GM18868 (cell line): ENCODE results near the gene CAP2.
"Not testable (repeated sequence)": the region's sequence is repeated elsewhere in the genome, so short reads cannot be mapped to it uniquely, and the experiment has no call there.

Source experiments
- ATAC-seq: cut with Tn5 transposase; IDR thresholded peaks from one replicate; pipeline ENCODE4 v1.9.1; 2021; ENCODE audit warnings: mild to moderate bottlenecking, moderate library complexity; ENCODE audit not compliant: unreplicated experiment

The CAP2 gene

GRCh38 chr6:17565399-17565798, 172.0 kb downstream of the CAP2 start:
- no peak for ATAC-seq

DNA sequence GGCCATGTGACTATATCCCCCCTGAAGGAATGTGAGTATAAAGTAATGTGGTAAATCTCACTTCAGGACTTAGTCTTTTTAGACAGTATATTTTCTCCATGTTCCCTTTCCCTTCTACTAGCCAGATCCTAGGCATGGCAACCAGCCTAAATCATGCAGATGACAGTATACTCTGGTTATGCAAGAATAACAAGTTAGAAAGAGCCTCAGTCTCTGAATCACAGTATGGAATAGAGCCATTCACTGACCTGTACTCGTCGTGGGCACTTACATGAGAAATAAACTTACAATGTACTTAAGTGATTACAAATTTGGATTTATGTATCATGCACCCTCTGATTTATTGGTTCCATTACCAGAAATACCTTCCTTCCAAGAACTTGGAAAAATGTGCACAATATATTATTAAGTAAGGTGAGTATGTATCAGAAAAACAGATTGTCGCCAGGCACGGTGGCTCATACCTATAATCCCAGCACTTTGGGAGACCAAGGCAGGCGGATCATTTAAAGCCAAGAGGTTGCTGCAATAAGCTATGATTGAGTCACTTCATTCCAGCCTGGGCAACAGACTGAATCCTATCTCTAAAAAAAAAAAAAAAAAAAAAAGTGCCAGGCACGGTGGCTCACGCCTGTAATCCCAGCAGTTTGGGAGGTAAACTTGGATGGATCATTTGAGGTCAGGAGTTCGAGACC, 181.6 kb downstream of the CAP2 start:
- no peak for ATAC-seq

DNA sequence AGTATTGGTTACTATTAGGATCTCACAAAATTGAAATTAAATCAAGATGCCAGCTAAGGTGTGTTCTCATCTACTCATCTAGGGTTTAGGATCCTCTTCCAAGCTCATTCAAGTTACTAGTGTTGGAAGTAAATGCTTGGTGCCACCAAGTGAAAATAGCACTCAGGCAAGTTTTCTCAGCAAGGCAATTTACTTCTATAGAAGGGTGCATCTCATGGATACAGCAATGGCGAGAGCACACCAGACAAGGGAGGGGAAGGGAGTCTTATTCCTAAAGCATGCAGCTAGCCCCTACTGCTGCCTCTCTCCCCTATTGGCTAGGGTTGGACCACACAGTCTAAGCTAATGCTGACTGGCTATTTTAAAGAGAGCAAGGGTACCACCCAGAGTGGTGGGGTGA, 183.7 kb downstream of the CAP2 start:
- no peak for ATAC-seq

GRCh38 chr6:17580518-17581048, 187.2 kb downstream of the CAP2 start:
- ATAC-seq, result no peak

- ATAC-seq, result not testable (repeated sequence)
Observed at GRCh38 chr6:17581282-17581681, 187.9 kb downstream of the CAP2 start.

GRCh38 chr6:17583811-17584210, 190.4 kb downstream of the CAP2 start:
- peak; percentile 19 for ATAC-seq

DNA sequence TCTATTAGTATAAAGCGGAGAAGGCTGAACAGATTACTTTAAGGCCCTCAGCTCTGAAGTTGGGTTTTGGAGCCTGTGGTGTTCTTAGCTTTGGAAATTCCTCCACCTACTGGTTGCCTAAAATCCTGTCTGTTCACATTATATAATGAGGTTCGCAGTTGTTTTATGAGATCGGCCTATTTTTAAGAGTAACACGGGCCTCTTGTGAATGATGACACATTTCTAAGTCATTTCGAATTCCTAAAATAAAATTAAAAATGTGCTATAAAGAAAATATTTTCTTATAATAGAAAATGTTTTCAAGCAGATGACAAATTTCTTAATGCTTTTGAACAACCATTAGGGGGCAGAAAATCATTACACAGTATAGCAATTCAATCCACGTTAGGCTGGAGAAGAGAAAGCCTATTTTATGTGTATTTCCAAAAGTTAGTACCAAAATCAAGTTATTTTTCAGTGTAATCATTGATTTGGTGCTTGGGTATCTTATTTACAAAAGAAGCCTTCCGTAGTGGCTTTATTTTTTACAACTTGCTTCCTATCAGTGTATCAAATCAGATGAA, 190.9 kb downstream of the CAP2 start:
- peak; percentile 73 for ATAC-seq

GRCh38 chr6:17585766-17586490, 192.5 kb downstream of the CAP2 start:
- no peak for ATAC-seq

- ATAC-seq, result not testable (repeated sequence)
Observed at GRCh38 chr6:17586623-17587022, 193.2 kb downstream of the CAP2 start.

DNA sequence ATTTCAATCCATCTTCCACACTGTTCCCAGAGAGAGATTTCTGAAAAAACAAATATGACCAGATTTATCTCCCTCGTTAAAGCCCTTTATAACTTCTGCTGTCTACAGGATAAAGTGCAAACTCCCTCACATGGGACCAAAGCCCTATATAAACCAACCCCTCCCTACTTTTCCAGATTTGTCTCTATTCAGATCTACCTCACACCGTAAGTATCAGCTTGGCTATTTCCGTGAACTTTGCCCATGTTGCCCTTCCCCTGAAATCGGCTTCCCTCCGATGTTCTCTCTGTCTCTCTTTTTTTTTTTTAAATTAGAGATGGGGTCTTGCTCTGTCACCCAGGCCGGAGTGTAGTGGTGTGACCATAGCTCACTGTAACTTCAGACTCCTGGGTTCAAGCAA, 194.6 kb downstream of the CAP2 start:
- no peak for ATAC-seq

DNA sequence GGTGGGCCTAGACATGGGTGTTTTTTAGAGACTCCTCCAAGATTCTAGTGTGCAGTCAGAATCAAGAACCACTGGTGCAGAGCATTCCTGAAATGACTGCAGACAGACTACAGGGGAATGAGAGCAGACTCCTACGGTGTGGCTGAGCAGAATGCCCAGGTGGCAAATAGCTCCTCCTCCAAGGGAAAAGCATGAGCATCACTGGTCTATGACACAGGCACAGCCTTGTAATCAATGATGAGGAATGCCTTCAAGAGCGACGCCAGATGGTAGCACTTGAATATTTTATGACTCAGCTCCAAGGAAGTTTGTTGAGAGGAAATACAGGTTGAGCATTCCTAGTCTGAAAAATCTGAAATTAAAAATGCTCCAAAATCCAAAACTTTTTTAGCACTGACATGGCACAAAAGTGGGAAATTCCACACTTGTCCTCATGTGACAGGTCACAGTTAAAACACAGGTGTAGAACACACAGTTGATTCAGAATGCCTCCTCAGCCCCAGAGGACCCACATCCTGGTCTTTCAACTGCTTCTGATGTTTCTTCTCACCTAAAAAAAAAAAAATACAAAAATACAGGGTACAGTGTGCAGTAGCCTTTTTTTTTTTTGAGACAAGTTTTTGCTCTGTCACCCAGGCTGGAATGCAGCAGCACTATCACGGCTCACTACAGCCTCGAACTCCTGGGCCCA, 196.2 kb downstream of the CAP2 start:
- peak; percentile 68 for ATAC-seq

GRCh38 chr6:17591287-17591686, 197.9 kb downstream of the CAP2 start:
- no peak for ATAC-seq

DNA sequence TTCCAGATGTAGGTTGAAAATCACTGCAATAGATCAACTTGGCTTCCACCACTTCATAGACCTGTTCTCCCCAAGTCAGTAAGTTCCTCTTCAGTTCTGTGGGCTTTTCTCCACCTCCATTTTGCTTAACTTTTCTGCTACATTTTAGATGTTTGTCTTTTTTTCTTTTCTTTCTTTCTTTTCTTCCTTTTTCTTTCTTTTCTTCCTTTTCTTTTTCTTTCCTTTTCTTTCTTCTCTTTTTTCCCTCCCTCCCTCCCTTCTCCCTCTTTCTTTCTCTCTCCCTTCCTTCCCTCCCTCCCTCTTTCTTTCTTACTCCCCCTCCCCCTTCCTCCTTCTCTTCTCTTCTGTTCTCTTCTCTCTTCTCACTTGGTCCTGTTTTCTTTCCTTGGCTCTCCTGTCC, 199.9 kb downstream of the CAP2 start:
- ATAC-seq, result no peak

- ATAC-seq, result no peak
Observed at GRCh38 chr6:17596085-17596484, 202.7 kb downstream of the CAP2 start.

DNA sequence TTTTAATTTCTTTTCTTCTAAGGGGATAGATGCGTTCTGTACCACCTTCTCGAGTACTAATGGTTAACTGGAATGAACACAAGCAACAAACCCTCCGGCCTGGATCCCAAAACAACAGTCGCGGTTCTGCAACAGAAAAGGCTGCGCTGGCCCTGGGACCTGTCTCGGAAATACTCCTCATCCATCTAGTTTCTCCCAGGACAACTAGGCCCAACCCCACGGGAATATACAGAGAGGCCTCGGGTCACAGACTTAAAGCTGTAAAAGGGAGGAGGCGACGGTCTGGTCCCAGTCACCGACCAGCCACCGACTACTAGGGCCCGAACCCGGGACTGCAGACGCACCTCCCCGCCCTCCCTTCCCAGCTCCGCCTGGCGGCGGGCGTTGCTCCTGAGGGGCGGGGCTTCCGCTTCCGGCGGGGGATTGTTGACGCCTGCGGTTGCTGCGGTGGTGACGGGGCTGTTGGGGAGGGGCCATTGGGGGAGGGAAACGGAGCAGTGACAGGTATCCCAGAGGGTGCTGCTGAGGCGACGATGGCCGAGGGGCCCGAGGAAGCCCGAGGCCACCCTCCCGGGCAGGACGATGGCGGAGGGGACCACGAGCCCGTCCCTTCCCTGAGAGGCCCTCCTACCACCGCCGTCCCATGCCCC, 206.6 kb downstream of the CAP2 start, which contains the start of gene FAM8A1:
TSS of gene FAM8A1 (plus strand) at position 426 of the 650 bp plus-strand sequence. CDS start at position 534, 108 bp downstream.
- peak; percentile 90 for ATAC-seq

DNA sequence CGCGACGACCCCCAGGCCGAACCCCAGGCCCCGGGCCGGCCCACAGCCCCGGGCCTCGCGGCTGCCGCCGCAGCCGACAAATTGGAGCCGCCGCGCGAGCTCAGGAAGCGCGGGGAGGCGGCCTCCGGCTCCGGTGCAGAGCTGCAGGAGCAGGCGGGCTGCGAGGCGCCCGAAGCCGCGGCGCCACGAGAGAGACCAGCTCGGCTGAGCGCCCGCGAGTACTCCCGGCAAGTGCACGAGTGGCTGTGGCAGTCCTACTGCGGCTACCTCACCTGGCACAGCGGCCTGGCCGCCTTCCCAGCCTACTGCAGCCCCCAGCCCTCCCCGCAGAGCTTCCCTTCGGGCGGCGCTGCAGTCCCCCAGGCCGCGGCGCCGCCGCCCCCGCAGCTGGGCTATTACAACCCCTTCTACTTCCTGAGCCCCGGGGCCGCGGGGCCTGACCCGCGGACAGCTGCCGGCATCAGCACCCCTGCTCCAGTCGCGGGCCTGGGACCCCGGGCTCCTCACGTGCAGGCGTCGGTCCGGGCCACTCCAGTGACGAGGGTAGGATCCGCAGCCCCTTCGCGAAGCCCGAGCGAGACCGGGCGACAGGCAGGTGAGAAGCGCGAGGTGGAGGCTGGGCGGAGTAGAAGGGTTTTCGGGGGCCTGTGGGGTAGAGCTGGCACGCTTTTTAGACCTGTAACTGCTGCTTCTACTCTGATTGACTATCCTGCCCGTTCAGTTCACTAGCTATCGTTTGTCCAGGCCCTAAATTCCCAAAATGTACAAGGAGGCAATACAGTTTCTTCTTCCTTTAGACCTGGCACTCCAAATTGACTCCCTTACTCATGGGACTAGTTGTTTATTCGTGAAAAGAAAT, 207.4 kb downstream of the CAP2 start:
- peak; percentile 50 for ATAC-seq

DNA sequence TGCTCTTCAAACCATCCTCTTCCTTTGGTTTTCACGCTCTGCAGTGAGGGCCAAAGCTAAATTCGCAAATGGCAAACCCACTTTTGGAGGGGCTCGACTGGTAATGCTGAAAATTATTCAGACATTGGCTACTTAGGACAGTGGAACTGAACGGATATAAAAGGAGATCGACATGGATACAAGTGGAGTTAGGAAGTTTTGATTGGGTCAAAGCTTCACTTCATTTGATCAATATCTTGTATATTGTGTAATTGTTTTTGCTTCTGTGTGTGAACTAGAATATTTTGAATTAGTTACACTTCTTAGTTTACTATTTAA, 207.9 kb downstream of the CAP2 start:
- ATAC-seq, result no peak

GRCh38 chr6:17602888-17603287, 209.5 kb downstream of the CAP2 start:
- no peak for ATAC-seq

GRCh38 chr6:17606606-17607005, 213.2 kb downstream of the CAP2 start:
- ATAC-seq, result no peak
